GM23338 (cell line): ENCODE measurements around the gene MAGOHB. TPM values are rescaled to one million over a fixed set of nuclear protein-coding genes. Genes with fewer than 3 reads are reported as not detected.

ENCODE experiments used
- ATAC-seq: fragments of 200-7000 bp; cut with Tn5 transposase; 3 replicates; pipeline ENCODE4 v1.9.1; 2020
- DNase-seq: peaks from one replicate; pipeline ENCODE4 v3.0.0-alpha.2; 2015; ENCODE audit warnings: low spot score
- H2AFZ ChIP-seq: fragments of 200-600 bp; sonication (generic); 2 replicates; pipeline ENCODE4 v1.8.0; 2016; ENCODE audit warnings: antibody characterized with exemption, mild to moderate bottlenecking, moderate library complexity
- H3F3A ChIP-seq: fragments of 200-600 bp; sonication (generic); replicated peaks from 2 replicates; pipeline ENCODE4 v1.8.0; 2017; ENCODE audit warnings: antibody characterized with exemption, mixed run types, low read depth
- H3K27ac ChIP-seq: fragments of 200-600 bp; sonication (generic); 2 replicates; pipeline ENCODE4 v1.6.1; 2016; ENCODE audit warnings: low read depth
- H3K27me3 ChIP-seq: fragments of 200-600 bp; sonication (generic); 2 replicates; pipeline ENCODE4 v1.8.0; 2016; ENCODE audit warnings: mild to moderate bottlenecking, mixed run types, moderate library complexity; ENCODE audit not compliant: insufficient read depth
- H3K36me3 ChIP-seq: fragments of 200-600 bp; sonication (generic); 2 replicates; pipeline ENCODE4 v1.8.0; 2016; ENCODE audit warnings: mild to moderate bottlenecking; ENCODE audit not compliant: insufficient read depth
- H3K4me1 ChIP-seq: fragments of 200-600 bp; sonication (generic); 2 replicates; pipeline ENCODE4 v1.8.0; 2016; ENCODE audit warnings: mild to moderate bottlenecking, moderate library complexity; ENCODE audit not compliant: insufficient read depth
- H3K4me2 ChIP-seq: fragments of 200-600 bp; sonication (generic); 2 replicates; pipeline ENCODE4 v1.7.1; 2017; ENCODE audit warnings: mixed run types
- H3K4me3 ChIP-seq: fragments of 200-600 bp; sonication (generic); 2 replicates; pipeline ENCODE4 v1.6.1; 2016; ENCODE audit warnings: mixed run types
- H3K79me2 ChIP-seq: fragments of 200-600 bp; sonication (generic); replicated peaks from 2 replicates; pipeline ENCODE4 v1.8.0; 2017; ENCODE audit warnings: mild to moderate bottlenecking; ENCODE audit not compliant: insufficient read depth
- H3K9me2 ChIP-seq: fragments of 200-600 bp; sonication (generic); 2 replicates; pipeline ENCODE4 v1.8.0; 2017; ENCODE audit not compliant: insufficient read depth
- H4K20me1 ChIP-seq: fragments of 200-600 bp; sonication (generic); replicated peaks from 2 replicates; pipeline ENCODE4 v1.8.0; 2017; ENCODE audit warnings: mild to moderate bottlenecking; ENCODE audit not compliant: insufficient read depth
- H3K27ac Mint-ChIP-seq: 2 replicates; pipeline ENCODE4 v1.8.0; 2020; ENCODE audit warnings: inconsistent platforms, mild to moderate bottlenecking, moderate library complexity, mixed read lengths
- H3K27me3 Mint-ChIP-seq: 3 replicates; pipeline ENCODE4 v1.8.0; 2022; ENCODE audit warnings: low read depth, mild to moderate bottlenecking, moderate library complexity, mixed read lengths, inconsistent platforms; ENCODE audit not compliant: insufficient read depth, poor library complexity
- H3K36me3 Mint-ChIP-seq: 3 replicates; pipeline ENCODE4 v1.8.0; 2021; ENCODE audit warnings: low read depth, mild to moderate bottlenecking, inconsistent platforms, moderate library complexity, mixed read lengths
- H3K4me1 Mint-ChIP-seq: 3 replicates; pipeline ENCODE4 v1.8.0; 2020; ENCODE audit warnings: mild to moderate bottlenecking, inconsistent platforms, mixed read lengths
- H3K4me3 Mint-ChIP-seq: 3 replicates; pipeline ENCODE4 v1.8.0; 2021; ENCODE audit warnings: moderate library complexity, mild to moderate bottlenecking, inconsistent platforms, mixed read lengths
- H3K9me3 Mint-ChIP-seq: 3 replicates; pipeline ENCODE4 v1.8.0; 2020; ENCODE audit warnings: moderate library complexity, mild to moderate bottlenecking, inconsistent platforms, mixed read lengths
- CTCF ChIP-seq, 2 experiments: fragments of 200-600 bp in 1 of 2; sonication (generic) in 1 of 2; conservative IDR thresholded peaks; 2 replicates each; pipeline versions ENCODE4 v1.5.1 to v1.6.1; 2016 to 2017; ENCODE audit warnings: antibody characterized with exemption in 2 of 2, low read depth in 2 of 2, mild to moderate bottlenecking in 2 of 2, moderate library complexity in 1 of 2
- NANOG ChIP-seq: IDR thresholded peaks from 2 replicates; pipeline ENCODE4 v1.6.1; 2016; ENCODE audit warnings: antibody characterized with exemption, borderline replicate concordance
- POLR2AphosphoS5 ChIP-seq: IDR thresholded peaks from 2 replicates; pipeline ENCODE4 v1.6.1; 2016; ENCODE audit warnings: antibody characterized with exemption, low read depth
- REST ChIP-seq: IDR thresholded peaks from one replicate; pipeline ENCODE4 v1.6.1; 2018; ENCODE audit warnings: antibody characterized with exemption; ENCODE audit not compliant: unreplicated experiment
- STAT1 ChIP-seq: IDR thresholded peaks from one replicate; pipeline ENCODE4 v1.6.1; 2016; ENCODE audit warnings: antibody characterized with exemption; ENCODE audit not compliant: unreplicated experiment
- ZNF331 ChIP-seq: fragments of 250-450 bp; sonication (Bioruptor Pico); IDR thresholded peaks from 2 replicates; pipeline ENCODE4 v1.5.0; 2020; ENCODE audit warnings: low read depth, mild to moderate bottlenecking, moderate library complexity
- polyA plus RNA-seq: library from polyadenylated mRNA; unstranded; fragments of >200 nt; fragmentation: Nextera tagmentation; extraction: Ambion mirVana; gene quantifications from 2 replicates; pipeline ENCODE4 v1.2.1, GENCODE V29; 2016
- total RNA-seq: library from RNA; depleted of rRNA; stranded (reverse); fragments of >200 nt; shearing (Covaris generic); gene quantifications from 2 replicates; pipeline ENCODE4 v1.2.3, GENCODE V29; 2014
- TF ChIP-seq, protein P1 (sequence below): fragments of 250-450 bp; sonication (Bioruptor Pico); IDR thresholded peaks from 2 replicates; pipeline ENCODE4 v1.5.0; 2020; ENCODE audit warnings: mild to moderate bottlenecking, moderate library complexity

The MAGOHB gene
- total and polyA plus RNA-seq, 2 experiments from 2014 or later = 38.5 to 175 TPM

DNA sequence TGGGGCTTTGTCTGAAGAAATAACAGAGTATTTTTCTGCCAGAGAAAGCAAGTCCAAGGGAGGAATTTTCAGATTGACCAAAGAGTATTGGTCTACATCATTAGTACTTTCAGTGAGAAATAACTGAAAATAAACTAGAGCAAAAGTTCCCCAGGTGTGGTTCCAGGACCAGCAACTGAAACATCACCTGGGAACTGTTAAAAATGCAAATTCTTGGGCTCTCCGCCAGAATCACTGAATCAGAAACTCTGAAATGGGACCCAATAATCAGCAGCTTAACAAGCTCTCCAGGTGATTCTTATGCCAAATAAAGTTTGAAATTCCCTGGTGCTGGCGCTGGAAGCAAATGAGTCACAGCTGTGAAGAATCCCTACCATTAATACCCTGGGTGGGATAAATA is 55.6 kb downstream of the MAGOHB start:
- Mint-ChIP-seq H3K4me1 (peaks cover 11% of the 10 kb centered on the region; the same call in 2 of the 3 replicates), H3K27me3 (peaks cover 3% of the 10 kb centered on the region), H3K9me3 (no peaks in the 10 kb centered on the region; the same call in 2 of the 3 replicates), H3K4me3 (no peak overlapping the region), H3K27ac (peak overlapping the region; percentile 9; the same call in 1 of the 2 replicates), H3K36me3 (no peaks in the 10 kb centered on the region; the same call in 2 of the 3 replicates)
- Histone ChIP-seq H3K27ac (peak overlapping the region; percentile 58; the same call in 1 of the 2 replicates), H3K27me3 (no peaks in the 10 kb centered on the region), H3K4me2 (peak overlapping the region; percentile 22), H3K36me3 (no peaks in the 10 kb centered on the region), H3K4me1 (0 out of 2 replicates have a peak, but pooled peaks cover 6% of the 10 kb centered on the region), H3K79me2 (no peaks in the 10 kb centered on the region), H3F3A (no peaks in the 10 kb centered on the region), H4K20me1 (no peaks in the 10 kb centered on the region), H3K9me2 (no peaks in the 10 kb centered on the region), H2AFZ (peak overlapping the region; percentile 49), H3K4me3 (no peak overlapping the region)
- DNase-seq = peak; percentile 11
- TF ChIP-seq REST (no peak), POLR2AphosphoS5 (no peak), NANOG (no peak), ZNF331 (CRISPR knock-in tag) (no peak), CTCF (conservative IDR thresholded peaks at IDR 0.05; ENCODE audit: low read depth in 2 of 2) (no peak), STAT1 (no peak)
- TF ChIP-seq, protein P1, sequence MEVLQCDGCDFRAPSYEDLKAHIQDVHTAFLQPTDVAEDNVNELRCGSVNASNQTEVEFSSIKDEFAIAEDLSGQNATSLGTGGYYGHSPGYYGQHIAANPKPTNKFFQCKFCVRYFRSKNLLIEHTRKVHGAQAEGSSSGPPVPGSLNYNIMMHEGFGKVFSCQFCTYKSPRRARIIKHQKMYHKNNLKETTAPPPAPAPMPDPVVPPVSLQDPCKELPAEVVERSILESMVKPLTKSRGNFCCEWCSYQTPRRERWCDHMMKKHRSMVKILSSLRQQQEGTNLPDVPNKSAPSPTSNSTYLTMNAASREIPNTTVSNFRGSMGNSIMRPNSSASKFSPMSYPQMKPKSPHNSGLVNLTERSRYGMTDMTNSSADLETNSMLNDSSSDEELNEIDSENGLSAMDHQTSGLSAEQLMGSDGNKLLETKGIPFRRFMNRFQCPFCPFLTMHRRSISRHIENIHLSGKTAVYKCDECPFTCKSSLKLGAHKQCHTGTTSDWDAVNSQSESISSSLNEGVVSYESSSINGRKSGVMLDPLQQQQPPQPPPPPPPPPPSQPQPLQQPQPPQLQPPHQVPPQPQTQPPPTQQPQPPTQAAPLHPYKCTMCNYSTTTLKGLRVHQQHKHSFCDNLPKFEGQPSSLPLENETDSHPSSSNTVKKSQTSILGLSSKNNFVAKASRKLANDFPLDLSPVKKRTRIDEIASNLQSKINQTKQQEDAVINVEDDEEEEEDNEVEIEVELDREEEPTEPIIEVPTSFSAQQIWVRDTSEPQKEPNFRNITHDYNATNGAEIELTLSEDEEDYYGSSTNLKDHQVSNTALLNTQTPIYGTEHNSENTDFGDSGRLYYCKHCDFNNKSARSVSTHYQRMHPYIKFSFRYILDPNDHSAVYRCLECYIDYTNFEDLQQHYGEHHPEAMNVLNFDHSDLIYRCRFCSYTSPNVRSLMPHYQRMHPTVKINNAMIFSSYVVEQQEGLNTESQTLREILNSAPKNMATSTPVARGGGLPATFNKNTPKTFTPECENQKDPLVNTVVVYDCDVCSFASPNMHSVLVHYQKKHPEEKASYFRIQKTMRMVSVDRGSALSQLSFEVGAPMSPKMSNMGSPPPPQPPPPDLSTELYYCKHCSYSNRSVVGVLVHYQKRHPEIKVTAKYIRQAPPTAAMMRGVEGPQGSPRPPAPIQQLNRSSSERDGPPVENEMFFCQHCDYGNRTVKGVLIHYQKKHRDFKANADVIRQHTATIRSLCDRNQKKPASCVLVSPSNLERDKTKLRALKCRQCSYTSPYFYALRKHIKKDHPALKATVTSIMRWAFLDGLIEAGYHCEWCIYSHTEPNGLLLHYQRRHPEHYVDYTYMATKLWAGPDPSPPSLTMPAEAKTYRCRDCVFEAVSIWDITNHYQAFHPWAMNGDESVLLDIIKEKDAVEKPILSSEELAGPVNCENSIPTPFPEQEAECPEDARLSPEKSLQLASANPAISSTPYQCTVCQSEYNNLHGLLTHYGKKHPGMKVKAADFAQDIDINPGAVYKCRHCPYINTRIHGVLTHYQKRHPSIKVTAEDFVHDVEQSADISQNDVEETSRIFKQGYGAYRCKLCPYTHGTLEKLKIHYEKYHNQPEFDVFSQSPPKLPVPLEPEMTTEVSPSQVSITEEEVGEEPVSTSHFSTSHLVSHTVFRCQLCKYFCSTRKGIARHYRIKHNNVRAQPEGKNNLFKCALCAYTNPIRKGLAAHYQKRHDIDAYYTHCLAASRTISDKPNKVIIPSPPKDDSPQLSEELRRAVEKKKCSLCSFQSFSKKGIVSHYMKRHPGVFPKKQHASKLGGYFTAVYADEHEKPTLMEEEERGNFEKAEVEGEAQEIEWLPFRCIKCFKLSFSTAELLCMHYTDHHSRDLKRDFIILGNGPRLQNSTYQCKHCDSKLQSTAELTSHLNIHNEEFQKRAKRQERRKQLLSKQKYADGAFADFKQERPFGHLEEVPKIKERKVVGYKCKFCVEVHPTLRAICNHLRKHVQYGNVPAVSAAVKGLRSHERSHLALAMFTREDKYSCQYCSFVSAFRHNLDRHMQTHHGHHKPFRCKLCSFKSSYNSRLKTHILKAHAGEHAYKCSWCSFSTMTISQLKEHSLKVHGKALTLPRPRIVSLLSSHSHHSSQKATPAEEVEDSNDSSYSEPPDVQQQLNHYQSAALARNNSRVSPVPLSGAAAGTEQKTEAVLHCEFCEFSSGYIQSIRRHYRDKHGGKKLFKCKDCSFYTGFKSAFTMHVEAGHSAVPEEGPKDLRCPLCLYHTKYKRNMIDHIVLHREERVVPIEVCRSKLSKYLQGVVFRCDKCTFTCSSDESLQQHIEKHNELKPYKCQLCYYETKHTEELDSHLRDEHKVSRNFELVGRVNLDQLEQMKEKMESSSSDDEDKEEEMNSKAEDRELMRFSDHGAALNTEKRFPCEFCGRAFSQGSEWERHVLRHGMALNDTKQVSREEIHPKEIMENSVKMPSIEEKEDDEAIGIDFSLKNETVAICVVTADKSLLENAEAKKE (CRISPR knock-in tag) = no peak
- ATAC-seq = no peak
